T-helper 22 cell (primary cell): Measurements from ENCODE around the gene KCNS1.
"Not testable (repeated sequence)": the region's sequence is repeated elsewhere in the genome, so short reads cannot be mapped to it uniquely, and the experiment has no call there.

Source experiments
- DNase-seq: peaks from one replicate; pipeline ENCODE4 v3.0.0-alpha.2; 2020; ENCODE audit warnings: low read depth

Gene KCNS1

GRCh38 chr20:45100563-45101245, at the start of gene KCNS1:
TSS of gene KCNS1 (minus strand) at chr20:45101127. CDS start at chr20:45099236, 1,891 bp downstream.
- no peak for DNase-seq

GRCh38 chr20:45149062-45149461, 48.1 kb upstream of the KCNS1 start:
- no peak for DNase-seq

- DNase-seq: no peak
Observed at GRCh38 chr20:45140836-45141235, 39.9 kb upstream of the KCNS1 start.

- DNase-seq: not testable (repeated sequence)
Observed at GRCh38 chr20:45139733-45140375, 38.9 kb upstream of the KCNS1 start.

- no peak for DNase-seq
Observed at GRCh38 chr20:45138561-45139300, 37.8 kb upstream of the KCNS1 start.

GRCh38 chr20:45136911-45137310, 36.0 kb upstream of the KCNS1 start:
- no peak for DNase-seq

- no peak for DNase-seq
Observed at GRCh38 chr20:45128099-45128498, 27.2 kb upstream of the KCNS1 start.

GRCh38 chr20:45124365-45124764, 23.4 kb upstream of the KCNS1 start, which contains the start of gene WFDC12:
TSS of gene WFDC12 (minus strand) at chr20:45124465. CDS start at chr20:45124447, 18 bp downstream.
- no peak for DNase-seq

- no peak for DNase-seq
Observed at GRCh38 chr20:45121388-45121787, 20.5 kb upstream of the KCNS1 start.

- no peak for DNase-seq
Observed at GRCh38 chr20:45119556-45120266, 18.8 kb upstream of the KCNS1 start.

- no peak for DNase-seq
Observed at GRCh38 chr20:45118028-45118427, 17.1 kb upstream of the KCNS1 start.

- no peak for DNase-seq
Observed at GRCh38 chr20:45117581-45117980, 16.7 kb upstream of the KCNS1 start.

- DNase-seq: no peak
Observed at GRCh38 chr20:45115829-45116228, 14.9 kb upstream of the KCNS1 start.

GRCh38 chr20:45115386-45115774, 14.5 kb upstream of the KCNS1 start:
- DNase-seq: no peak

GRCh38 chr20:45114465-45115385, 13.8 kb upstream of the KCNS1 start, which contains the start of gene WFDC5:
TSS of gene WFDC5 (minus strand) at chr20:45115174. CDS start at chr20:45115083, 91 bp downstream.
- no peak for DNase-seq

- DNase-seq: no peak
Observed at GRCh38 chr20:45113865-45114264, 12.9 kb upstream of the KCNS1 start.

- no peak for DNase-seq
Observed at GRCh38 chr20:45112754-45113153, 11.8 kb upstream of the KCNS1 start.

- DNase-seq: no peak
Observed at GRCh38 chr20:45111799-45112471, 11.0 kb upstream of the KCNS1 start.

- DNase-seq: no peak
Observed at GRCh38 chr20:45111285-45111684, 10.4 kb upstream of the KCNS1 start.

GRCh38 chr20:45110301-45110700, 9.4 kb upstream of the KCNS1 start:
- no peak for DNase-seq

GRCh38 chr20:45109634-45110033, 8.7 kb upstream of the KCNS1 start:
- no peak for DNase-seq
